BE2C (cell line): ENCODE data around the gene CABS1.

Experiments
- DNase-seq: peaks from one replicate; pipeline ENCODE4 v3.0.0-alpha.2; 2020
- H3K27me3 ChIP-seq: fragments of 250-450 bp; sonication (Bioruptor Pico); 2 replicates; pipeline ENCODE4 v1.5.1; 2020; ENCODE audit warnings: mild to moderate bottlenecking
- H3K36me3 ChIP-seq: fragments of 250-450 bp; sonication (Bioruptor Pico); 2 replicates; pipeline ENCODE4 v1.5.1; 2020; ENCODE audit warnings: mild to moderate bottlenecking
- H3K4me1 ChIP-seq: fragments of 250-450 bp; sonication (Bioruptor Pico); 2 replicates; pipeline ENCODE4 v1.5.1; 2020
- H3K4me3 ChIP-seq: 2 replicates; pipeline ENCODE4 v1.5.1; 2011; ENCODE audit warnings: low read depth, low read length
- H3K9me3 ChIP-seq: fragments of 250-450 bp; sonication (Bioruptor Pico); 2 replicates; pipeline ENCODE4 v1.5.1; 2020
- TF ChIP-seq, protein P1 (sequence below): IDR thresholded peaks from 2 replicates; pipeline ENCODE4 v1.5.1; 2012; ENCODE audit warnings: mild to moderate bottlenecking, low read depth, low read length

Gene CABS1

DNA sequence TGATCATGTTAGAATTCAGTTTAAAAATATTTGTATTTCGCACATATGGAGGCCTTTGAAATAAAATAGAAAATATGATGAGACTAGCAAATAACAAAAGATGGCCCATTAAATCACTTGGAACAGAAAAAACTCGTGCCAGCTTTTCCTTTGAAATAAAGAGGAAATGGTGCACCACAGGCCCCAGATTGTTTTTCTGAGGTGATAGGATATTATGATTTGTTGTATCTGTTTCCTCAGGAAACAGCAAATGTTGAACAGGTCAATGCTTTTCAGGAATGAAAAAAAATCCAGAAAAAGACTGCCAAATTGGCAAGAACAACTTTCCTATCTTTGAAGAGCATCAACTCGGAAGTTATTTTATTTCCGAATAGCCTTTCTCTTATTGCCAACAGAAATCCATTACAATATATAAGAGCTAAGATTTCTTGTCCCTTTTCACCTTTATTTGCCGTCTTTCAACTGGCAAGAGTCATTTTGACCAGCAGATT lies 48.0 kb downstream of the CABS1 start, which contains the start of gene SMR3B:
Gene SMR3B (plus strand): TSS at position 441 of the 491 bp plus-strand sequence. CDS start 1,380 bp downstream, outside the sequence.
- H3K4me1 ChIP-seq = no peaks in the 10 kb centered on the region
- TF ChIP-seq, protein P1, sequence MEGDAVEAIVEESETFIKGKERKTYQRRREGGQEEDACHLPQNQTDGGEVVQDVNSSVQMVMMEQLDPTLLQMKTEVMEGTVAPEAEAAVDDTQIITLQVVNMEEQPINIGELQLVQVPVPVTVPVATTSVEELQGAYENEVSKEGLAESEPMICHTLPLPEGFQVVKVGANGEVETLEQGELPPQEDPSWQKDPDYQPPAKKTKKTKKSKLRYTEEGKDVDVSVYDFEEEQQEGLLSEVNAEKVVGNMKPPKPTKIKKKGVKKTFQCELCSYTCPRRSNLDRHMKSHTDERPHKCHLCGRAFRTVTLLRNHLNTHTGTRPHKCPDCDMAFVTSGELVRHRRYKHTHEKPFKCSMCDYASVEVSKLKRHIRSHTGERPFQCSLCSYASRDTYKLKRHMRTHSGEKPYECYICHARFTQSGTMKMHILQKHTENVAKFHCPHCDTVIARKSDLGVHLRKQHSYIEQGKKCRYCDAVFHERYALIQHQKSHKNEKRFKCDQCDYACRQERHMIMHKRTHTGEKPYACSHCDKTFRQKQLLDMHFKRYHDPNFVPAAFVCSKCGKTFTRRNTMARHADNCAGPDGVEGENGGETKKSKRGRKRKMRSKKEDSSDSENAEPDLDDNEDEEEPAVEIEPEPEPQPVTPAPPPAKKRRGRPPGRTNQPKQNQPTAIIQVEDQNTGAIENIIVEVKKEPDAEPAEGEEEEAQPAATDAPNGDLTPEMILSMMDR = no peak
- H3K4me3 ChIP-seq = no peak within 1 kb of the TSS
- no peaks in the 10 kb centered on the region for H3K36me3 ChIP-seq
- H3K27me3 ChIP-seq = no peaks in the 10 kb centered on the region
- no peak for DNase-seq
- H3K9me3 ChIP-seq = no peaks in the 10 kb centered on the region
